GM12873 (cell line): Measurements from ENCODE around the gene AGPAT4.

Experiments
- CTCF ChIP-seq: IDR thresholded peaks from 2 replicates; pipeline ENCODE4 v1.5.1; 2012; ENCODE audit warnings: low read depth, mild to moderate bottlenecking, moderate library complexity, low read length, control low read depth; ENCODE audit not compliant: insufficient read depth; ENCODE audit errors: missing control alignments

The AGPAT4 gene

GRCh38 chr6:161200610-161201370 lies 73.1 kb downstream of the AGPAT4 start:
- TF ChIP-seq CTCF, result peak; percentile 11

- no peak for TF ChIP-seq CTCF
These were observed 74.0 kb downstream of the AGPAT4 start for GRCh38 chr6:161199850-161200249.

- TF ChIP-seq CTCF, result no peak
These were observed 74.9 kb downstream of the AGPAT4 start for GRCh38 chr6:161198783-161199460.

- no peak for TF ChIP-seq CTCF
These were observed 75.7 kb downstream of the AGPAT4 start for GRCh38 chr6:161198176-161198575.

GRCh38 chr6:161195386-161195785 lies 78.5 kb downstream of the AGPAT4 start:
- no peak for TF ChIP-seq CTCF

GRCh38 chr6:161194374-161194773 lies 79.5 kb downstream of the AGPAT4 start:
- TF ChIP-seq CTCF, result no peak

- no peak for TF ChIP-seq CTCF
These were observed 81.0 kb downstream of the AGPAT4 start for GRCh38 chr6:161192636-161193411.
